Ascending aorta (tissue), 2 donors: Measurements from ENCODE around the gene LHB. TPM values are rescaled to one million over a fixed set of nuclear protein-coding genes. Genes with fewer than 3 reads are reported as not detected.

Source experiments
- DNase-seq, 2 donors: peaks; one replicate each; pipeline ENCODE4 v3.0.0-alpha.2; 2019; ENCODE audit warnings: low spot score in 2 of 2
- H3K27ac ChIP-seq, 2 donors: fragments of 200-600 bp; sonication (generic); one replicate each; pipeline ENCODE4 v1.5.1; 2016 to 2017; ENCODE audit warnings: mild to moderate bottlenecking in 1 of 2
- H3K27me3 ChIP-seq: fragments of 200-600 bp; sonication (generic); one replicate; pipeline ENCODE4 v1.5.1; 2017
- H3K36me3 ChIP-seq, 2 donors: fragments of 200-600 bp; sonication (generic); one replicate each; pipeline ENCODE4 v1.5.1; 2016
- H3K4me1 ChIP-seq, 2 donors: fragments of 200-600 bp; sonication (generic); one replicate each; pipeline ENCODE4 v1.5.1; 2016 to 2017; ENCODE audit warnings: mild to moderate bottlenecking in 1 of 2
- H3K4me3 ChIP-seq, 2 donors: fragments of 200-600 bp; sonication (generic); one replicate each; pipeline ENCODE4 v1.5.1; 2016 to 2017; ENCODE audit warnings: mild to moderate bottlenecking in 1 of 2
- H3K9me3 ChIP-seq, 2 donors: fragments of 200-600 bp; sonication (generic); one replicate each; pipeline ENCODE4 v1.5.1; 2016
- intact Hi-C: fragments of 100-400 bp; cut with DNase I; formaldehyde crosslinking; loops from one replicate; pipeline ENCODE4 v1.15.1; 2023
- total RNA-seq: library from RNA; depleted of rRNA; stranded (reverse); fragments of >200 nt; gene quantifications from one replicate; pipeline ENCODE4 v1.1.0, GENCODE V29; 2016
- TF ChIP-seq, protein P1 (sequence below), 3 experiments: fragments of 200-600 bp in 2 of 3; fragments of 450-650 bp in 1 of 3; sonication (generic) in 2 of 3; IDR thresholded peaks; one replicate each; pipeline ENCODE4 v1.5.1; 2016 to 2019; ENCODE audit warnings: antibody characterized with exemption in 3 of 3, mild to moderate bottlenecking in 1 of 3, moderate library complexity in 1 of 3

The LHB gene
- total RNA-seq, 1 donor from 2014 or later, result not detected

DNA sequence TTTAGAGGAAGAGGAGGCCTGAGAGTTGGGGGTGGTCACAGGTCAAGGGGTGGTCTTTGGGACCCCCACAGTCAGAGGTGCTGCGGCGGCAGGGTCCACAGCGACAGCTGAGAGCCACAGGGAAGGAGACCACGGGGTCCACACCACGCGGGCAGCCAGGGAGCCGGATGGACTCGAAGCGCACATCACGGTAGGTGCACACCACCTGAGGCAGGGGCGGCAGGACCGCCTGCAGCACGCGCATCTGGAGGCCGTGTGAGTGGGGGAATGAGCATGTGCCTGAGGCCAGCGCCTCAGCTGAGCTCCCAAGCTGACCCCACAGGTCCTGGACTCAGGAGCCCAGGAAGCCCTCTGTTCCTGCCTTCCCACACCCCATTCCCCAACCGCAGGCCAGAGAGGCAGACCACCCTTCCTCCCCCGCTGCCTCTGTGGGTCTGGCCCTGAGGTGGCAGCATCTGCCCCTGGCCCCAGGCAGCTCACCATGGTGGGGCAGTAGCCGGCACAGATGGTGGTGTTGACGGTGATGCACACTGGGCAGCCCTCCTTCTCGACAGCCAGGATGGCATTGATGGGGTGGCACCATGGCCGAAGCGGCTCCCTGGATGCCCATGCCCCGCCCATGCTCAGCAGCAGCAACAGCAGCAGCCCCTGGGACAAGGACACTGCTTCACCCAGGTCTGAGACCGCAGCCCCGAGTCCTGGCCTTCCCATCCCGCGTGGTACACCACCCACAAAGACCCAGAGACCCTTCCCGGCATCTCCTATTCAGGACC lies 638 bp downstream of the LHB start:
- no peak for DNase-seq
- Histone ChIP-seq H3K27ac (no peak overlapping the region), H3K4me1 (peaks cover 8 to 18% of the 10 kb centered on the region in 2 donors), H3K36me3 (peaks cover 25 to 35% of the 10 kb centered on the region in 2 donors), H3K9me3 (no peaks in the 10 kb centered on the region), H3K4me3 (no peak overlapping the region), H3K27me3 (peaks cover 9% of the 10 kb centered on the region)
- TF ChIP-seq, protein P1, sequence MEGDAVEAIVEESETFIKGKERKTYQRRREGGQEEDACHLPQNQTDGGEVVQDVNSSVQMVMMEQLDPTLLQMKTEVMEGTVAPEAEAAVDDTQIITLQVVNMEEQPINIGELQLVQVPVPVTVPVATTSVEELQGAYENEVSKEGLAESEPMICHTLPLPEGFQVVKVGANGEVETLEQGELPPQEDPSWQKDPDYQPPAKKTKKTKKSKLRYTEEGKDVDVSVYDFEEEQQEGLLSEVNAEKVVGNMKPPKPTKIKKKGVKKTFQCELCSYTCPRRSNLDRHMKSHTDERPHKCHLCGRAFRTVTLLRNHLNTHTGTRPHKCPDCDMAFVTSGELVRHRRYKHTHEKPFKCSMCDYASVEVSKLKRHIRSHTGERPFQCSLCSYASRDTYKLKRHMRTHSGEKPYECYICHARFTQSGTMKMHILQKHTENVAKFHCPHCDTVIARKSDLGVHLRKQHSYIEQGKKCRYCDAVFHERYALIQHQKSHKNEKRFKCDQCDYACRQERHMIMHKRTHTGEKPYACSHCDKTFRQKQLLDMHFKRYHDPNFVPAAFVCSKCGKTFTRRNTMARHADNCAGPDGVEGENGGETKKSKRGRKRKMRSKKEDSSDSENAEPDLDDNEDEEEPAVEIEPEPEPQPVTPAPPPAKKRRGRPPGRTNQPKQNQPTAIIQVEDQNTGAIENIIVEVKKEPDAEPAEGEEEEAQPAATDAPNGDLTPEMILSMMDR (IDR thresholded peaks at IDR 0.05), result no peak
- intact Hi-C loops, result no loop called here

DNA sequence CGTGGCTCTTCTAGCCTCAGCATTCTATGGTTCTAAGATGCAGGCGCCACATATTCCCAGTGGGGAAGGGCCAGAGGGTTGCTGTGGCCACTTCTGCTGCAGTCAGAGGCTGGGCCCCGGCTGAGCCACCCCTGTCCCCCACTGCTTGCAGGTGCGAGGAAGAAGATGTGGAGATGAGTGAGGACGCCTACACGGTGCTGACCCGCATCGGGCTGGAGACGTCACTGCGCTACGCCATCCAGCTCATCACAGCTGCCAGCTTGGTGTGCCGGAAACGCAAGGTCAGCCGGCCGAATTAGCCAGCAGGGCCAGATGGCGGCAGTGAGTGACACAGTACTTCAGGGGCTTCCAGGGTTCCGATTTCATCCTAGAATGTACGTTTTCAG lies 2.0 kb downstream of the LHB start:
- H3K4me1 ChIP-seq, result peaks cover 8 to 18% of the 10 kb centered on the region in 2 donors
- intact Hi-C loops, result no loop called here
- no peak for DNase-seq
- TF ChIP-seq, protein P1 (IDR thresholded peaks at IDR 0.05), result no peak
- H3K27ac ChIP-seq, result no peak overlapping the region
- peaks cover 9% of the 10 kb centered on the region for H3K27me3 ChIP-seq
- H3K36me3 ChIP-seq, result peaks cover 36 to 49% of the 10 kb centered on the region in 2 donors
- no peaks in the 10 kb centered on the region for H3K9me3 ChIP-seq
- no peak overlapping the region for H3K4me3 ChIP-seq

DNA sequence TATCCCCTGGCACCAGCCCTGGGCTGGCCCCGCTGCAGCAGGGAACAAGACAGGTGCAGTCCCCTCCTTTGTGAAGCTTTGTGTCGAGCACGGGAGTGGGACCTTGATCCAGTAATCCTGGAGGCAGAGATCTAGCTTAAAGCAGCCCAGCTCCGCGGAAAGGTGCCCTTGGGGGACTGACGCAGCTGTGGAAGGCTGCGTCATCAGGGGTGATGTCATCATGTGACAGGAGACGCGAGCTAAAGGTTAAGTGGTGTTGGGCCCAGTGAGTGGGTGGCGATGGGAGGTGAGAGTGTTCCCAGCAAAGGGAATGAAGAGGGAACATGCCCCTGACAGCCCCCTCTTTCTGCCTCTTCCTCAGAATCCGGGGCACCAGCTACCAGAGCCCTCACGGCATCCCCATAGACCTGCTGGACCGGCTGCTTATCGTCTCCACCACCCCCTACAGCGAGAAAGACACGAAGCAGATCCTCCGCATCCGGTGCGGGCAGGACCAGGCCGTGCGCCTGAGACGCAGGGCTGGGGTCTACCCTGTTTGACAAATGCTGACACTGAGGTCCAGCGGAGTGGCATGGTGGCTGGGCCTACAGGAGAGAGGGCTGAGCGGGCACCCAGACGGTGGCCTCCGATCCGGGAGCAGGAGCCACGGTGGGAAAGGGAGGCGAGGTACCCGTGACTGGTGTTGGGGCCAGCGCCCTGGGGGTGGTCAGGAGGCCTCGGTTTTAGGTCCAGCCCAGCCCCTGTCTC lies 2.6 kb downstream of the LHB start:
- DNase-seq, result no peak
- peaks cover 4 to 16% of the 10 kb centered on the region in 2 donors for H3K4me1 ChIP-seq
- TF ChIP-seq, protein P1 (IDR thresholded peaks at IDR 0.05), result no peak
- no peak overlapping the region for H3K27ac ChIP-seq
- no peak overlapping the region for H3K4me3 ChIP-seq
- intact Hi-C loops, result no loop called here
- H3K27me3 ChIP-seq, result peaks cover 5% of the 10 kb centered on the region
- no peaks in the 10 kb centered on the region for H3K9me3 ChIP-seq
- peaks cover 39 to 54% of the 10 kb centered on the region in 2 donors for H3K36me3 ChIP-seq

- no peak overlapping the region for H3K27ac ChIP-seq
- TF ChIP-seq, protein P1 (IDR thresholded peaks at IDR 0.05), result no peak
- no peaks in the 10 kb centered on the region for H3K9me3 ChIP-seq
- DNase-seq, result no peak
- intact Hi-C loops, result no loop called here
- no peaks in the 10 kb centered on the region for H3K27me3 ChIP-seq
- no peaks in the 10 kb centered on the region for H3K4me1 ChIP-seq
- H3K36me3 ChIP-seq, result peaks cover 58 to 72% of the 10 kb centered on the region in 2 donors
- no peak overlapping the region for H3K4me3 ChIP-seq
These were observed 5.7 kb downstream of the LHB start for GRCh38 chr19:49011194-49011593.

GRCh38 chr19:49010453-49010852 lies 6.4 kb downstream of the LHB start:
- H3K27me3 ChIP-seq, result no peaks in the 10 kb centered on the region
- H3K9me3 ChIP-seq, result no peaks in the 10 kb centered on the region
- intact Hi-C loops, result no loop called here
- TF ChIP-seq, protein P1 (IDR thresholded peaks at IDR 0.05), result no peak
- no peak for DNase-seq
- no peak overlapping the region for H3K27ac ChIP-seq
- peaks cover 61 to 74% of the 10 kb centered on the region in 2 donors for H3K36me3 ChIP-seq
- no peak overlapping the region for H3K4me3 ChIP-seq
- no peaks in the 10 kb centered on the region for H3K4me1 ChIP-seq
